ENCODE measurements around the gene TNKS1BP1. TPM values are rescaled to one million over a fixed set of nuclear protein-coding genes. Genes with fewer than 3 reads are reported as not detected.

The TNKS1BP1 gene
- total and polyA plus RNA-seq, 9 of the 15 experiments (the other 6 are each of a cell fraction or from before 2014, with no cell fraction given), result 1.1 to 47.2 (median 10.9) TPM

DNA sequence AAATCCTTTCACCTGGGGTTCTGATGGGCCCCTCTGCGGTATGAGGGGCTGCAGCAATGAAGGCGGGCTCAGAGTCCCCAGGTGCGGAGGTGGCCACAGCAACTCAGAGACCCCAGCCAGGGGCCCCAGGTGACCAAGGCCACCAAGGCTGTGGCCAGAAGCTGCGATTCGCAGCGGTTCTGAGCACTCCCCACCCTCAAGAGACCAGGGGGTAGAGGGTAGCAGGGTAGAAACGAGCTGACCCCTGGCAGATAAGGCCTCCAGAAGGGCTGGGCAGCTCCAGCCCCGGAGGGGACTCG lies 948 bp downstream of the TNKS1BP1 start:
- peaks cover 7% of the 10 kb centered on the region for H3K9me1 ChIP-seq (ENCODE audit: control insufficient read depth, insufficient read depth, low read length)
- H3K9ac ChIP-seq (ENCODE audit: insufficient read depth in 1 of 2, low read depth in 2 of 2, low read length in 2 of 2), result peak overlapping the region; percentile 72 to 96
- H3K9me3 ChIP-seq (replicated peaks; ENCODE audit: control insufficient read depth, insufficient read depth, low read depth, low read length), result no peaks in the 10 kb centered on the region
- DNase-seq (ENCODE audit: extremely low read depth in 1 of 4, low spot score in 3 of 4) (no peak), FAIRE-seq (no peak), ATAC-seq (no peak)
- no peaks in the 10 kb centered on the region for H3K27me3 ChIP-seq (ENCODE audit: control insufficient read depth in 2 of 2, insufficient read depth in 2 of 2, low read length in 2 of 2)
- intact Hi-C loops (cut with micrococcal nuclease), result no loop called here
- H3K4me1 ChIP-seq (replicated peaks in 1 of 2; ENCODE audit: control insufficient read depth in 2 of 2, insufficient read depth in 2 of 2, low read length in 2 of 2), result peaks cover 47 to 58% of the 10 kb centered on the region in 2 experiments
- no TSS peak for BruUV-seq (replicated peaks)
- H3K4me3 ChIP-seq, result peak overlapping the region; percentile 60
- peak overlapping the region; percentile 44 for H2AFZ ChIP-seq (ENCODE audit: low read depth, low read length)
- peak overlapping the region; percentile 88 for H3K27ac ChIP-seq (ENCODE audit: extremely low read depth, low read depth, low read length)
- in situ Hi-C loops (cut with MboI), result no loop called here
- CTCF ChIA-PET (ENCODE audit: low intra/inter-chr PET ratio), result no interaction called here
- peaks cover 7% of the 10 kb centered on the region for H4K20me1 ChIP-seq (replicated peaks; ENCODE audit: control insufficient read depth, insufficient read depth, low read length)
- WGBS (ENCODE audit: insufficient coverage, low coverage, missing lambda C conversion rate), result 14% methylated on average over 9 of the region's 9 CpGs
- peak overlapping the region; percentile 78 for H3K4me2 ChIP-seq (ENCODE audit: insufficient read depth, low read length)
- POLR2A ChIA-PET, result interaction anchor here (0.7 to 6.3 kb wide), 2 partner anchors 10 to 11 kb away, joined by 3 to 68 read pairs; no protein-coding TSS in a partner anchor
- peaks cover 57% of the 10 kb centered on the region for H3K36me3 ChIP-seq (ENCODE audit: control insufficient read depth, insufficient read depth, low read length)
- H3K79me2 ChIP-seq (ENCODE audit: control insufficient read depth, insufficient read depth, low read length), result peaks cover 39% of the 10 kb centered on the region
- TF ChIP-seq, protein P1, sequence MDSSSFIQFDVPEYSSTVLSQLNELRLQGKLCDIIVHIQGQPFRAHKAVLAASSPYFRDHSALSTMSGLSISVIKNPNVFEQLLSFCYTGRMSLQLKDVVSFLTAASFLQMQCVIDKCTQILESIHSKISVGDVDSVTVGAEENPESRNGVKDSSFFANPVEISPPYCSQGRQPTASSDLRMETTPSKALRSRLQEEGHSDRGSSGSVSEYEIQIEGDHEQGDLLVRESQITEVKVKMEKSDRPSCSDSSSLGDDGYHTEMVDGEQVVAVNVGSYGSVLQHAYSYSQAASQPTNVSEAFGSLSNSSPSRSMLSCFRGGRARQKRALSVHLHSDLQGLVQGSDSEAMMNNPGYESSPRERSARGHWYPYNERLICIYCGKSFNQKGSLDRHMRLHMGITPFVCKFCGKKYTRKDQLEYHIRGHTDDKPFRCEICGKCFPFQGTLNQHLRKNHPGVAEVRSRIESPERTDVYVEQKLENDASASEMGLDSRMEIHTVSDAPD (CRISPR knock-in tag; IDR thresholded peaks at IDR 0.05), result no peak
- TF ChIP-seq, protein P2, sequence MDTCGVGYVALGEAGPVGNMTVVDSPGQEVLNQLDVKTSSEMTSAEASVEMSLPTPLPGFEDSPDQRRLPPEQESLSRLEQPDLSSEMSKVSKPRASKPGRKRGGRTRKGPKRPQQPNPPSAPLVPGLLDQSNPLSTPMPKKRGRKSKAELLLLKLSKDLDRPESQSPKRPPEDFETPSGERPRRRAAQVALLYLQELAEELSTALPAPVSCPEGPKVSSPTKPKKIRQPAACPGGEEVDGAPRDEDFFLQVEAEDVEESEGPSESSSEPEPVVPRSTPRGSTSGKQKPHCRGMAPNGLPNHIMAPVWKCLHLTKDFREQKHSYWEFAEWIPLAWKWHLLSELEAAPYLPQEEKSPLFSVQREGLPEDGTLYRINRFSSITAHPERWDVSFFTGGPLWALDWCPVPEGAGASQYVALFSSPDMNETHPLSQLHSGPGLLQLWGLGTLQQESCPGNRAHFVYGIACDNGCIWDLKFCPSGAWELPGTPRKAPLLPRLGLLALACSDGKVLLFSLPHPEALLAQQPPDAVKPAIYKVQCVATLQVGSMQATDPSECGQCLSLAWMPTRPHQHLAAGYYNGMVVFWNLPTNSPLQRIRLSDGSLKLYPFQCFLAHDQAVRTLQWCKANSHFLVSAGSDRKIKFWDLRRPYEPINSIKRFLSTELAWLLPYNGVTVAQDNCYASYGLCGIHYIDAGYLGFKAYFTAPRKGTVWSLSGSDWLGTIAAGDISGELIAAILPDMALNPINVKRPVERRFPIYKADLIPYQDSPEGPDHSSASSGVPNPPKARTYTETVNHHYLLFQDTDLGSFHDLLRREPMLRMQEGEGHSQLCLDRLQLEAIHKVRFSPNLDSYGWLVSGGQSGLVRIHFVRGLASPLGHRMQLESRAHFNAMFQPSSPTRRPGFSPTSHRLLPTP (IDR thresholded peaks at IDR 0.05; ENCODE audit: borderline replicate concordance, extremely low read depth, insufficient read length), result no peak
- TF ChIP-seq, protein P3, sequence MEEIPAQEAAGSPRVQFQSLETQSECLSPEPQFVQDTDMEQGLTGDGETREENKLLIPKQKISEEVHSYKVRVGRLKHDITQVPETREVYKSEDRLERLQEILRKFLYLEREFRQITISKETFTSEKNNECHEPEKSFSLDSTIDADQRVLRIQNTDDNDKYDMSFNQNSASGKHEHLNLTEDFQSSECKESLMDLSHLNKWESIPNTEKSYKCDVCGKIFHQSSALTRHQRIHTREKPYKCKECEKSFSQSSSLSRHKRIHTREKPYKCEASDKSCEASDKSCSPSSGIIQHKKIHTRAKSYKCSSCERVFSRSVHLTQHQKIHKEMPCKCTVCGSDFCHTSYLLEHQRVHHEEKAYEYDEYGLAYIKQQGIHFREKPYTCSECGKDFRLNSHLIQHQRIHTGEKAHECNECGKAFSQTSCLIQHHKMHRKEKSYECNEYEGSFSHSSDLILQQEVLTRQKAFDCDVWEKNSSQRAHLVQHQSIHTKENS (CRISPR knock-in tag; IDR thresholded peaks at IDR 0.05), result no peak
- no peak for TF ChIP-seq TEAD1 (CRISPR knock-in tag; IDR thresholded peaks at IDR 0.05)
- TF ChIP-seq, protein P4, sequence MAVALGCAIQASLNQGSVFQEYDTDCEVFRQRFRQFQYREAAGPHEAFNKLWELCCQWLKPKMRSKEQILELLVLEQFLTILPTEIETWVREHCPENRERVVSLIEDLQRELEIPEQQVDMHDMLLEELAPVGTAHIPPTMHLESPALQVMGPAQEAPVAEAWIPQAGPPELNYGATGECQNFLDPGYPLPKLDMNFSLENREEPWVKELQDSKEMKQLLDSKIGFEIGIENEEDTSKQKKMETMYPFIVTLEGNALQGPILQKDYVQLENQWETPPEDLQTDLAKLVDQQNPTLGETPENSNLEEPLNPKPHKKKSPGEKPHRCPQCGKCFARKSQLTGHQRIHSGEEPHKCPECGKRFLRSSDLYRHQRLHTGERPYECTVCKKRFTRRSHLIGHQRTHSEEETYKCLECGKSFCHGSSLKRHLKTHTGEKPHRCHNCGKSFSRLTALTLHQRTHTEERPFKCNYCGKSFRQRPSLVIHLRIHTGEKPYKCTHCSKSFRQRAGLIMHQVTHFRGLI (CRISPR knock-in tag; IDR thresholded peaks at IDR 0.05), result no peak
- TF ChIP-seq ZNF79 (CRISPR knock-in tag; IDR thresholded peaks at IDR 0.05; ENCODE audit: low read depth), result no peak
- no peak for TF ChIP-seq ZC3H4 (CRISPR knock-in tag; IDR thresholded peaks at IDR 0.05; ENCODE audit: borderline replicate concordance)
- TF ChIP-seq, protein P5, sequence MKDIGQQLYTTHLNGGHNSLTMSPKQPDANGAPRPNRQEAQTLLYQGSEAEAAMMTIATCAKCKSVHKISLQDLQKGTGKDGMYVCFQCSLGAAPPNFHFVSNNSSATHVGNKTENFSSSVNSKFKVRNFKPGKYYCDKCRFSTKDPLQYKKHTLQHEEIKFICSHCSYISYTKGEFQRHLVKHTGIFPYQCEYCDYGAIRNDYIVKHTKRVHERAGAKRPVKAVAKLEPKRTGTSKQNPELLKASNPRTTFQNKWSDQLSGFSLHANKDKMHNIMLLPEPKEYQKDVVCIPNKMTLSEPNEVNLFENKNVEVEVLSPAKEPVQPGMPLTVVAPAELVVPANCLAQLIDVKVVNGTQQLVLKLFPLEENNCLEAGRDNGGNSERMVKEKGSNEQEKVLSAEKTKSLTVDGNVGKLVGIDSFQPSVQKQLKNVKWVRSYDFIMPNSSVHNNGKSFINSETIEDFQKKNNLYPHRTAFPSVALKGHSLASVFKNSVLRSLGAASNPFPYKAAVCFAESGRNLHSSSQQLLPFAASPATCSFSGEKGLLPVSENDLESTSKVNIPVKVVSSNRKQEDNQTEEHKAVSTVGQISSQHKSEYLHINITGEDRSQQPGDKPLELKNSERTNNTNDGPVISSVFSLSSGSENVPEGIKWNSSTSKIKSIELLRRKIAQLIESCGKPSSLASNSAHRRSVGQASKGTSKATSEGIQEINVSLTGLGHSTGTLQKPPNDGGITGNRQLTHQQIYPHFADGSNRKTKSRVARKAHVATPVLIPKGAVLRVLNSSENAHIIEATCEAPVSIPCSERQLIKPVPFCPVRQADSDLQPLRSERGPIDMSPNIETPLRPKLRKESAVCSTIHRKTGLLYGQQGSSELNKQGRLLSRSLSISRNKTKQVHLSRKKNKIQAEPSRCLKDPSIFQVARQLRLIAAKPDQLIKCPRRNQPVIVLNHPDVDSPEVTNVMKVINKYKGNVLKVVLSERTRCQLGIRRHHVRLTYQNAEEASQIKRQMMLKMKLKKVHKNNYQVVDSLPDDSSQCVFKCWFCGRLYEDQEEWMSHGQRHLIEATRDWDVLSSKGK (CRISPR knock-in tag; IDR thresholded peaks at IDR 0.05), result no peak
- TF ChIP-seq RBFOX2 (IDR thresholded peaks at IDR 0.05; ENCODE audit: low read depth, low read length), result peak; percentile 57; the same call in 1 of the 2 replicates
- TF ChIP-seq GABPB1 (CRISPR knock-in tag; IDR thresholded peaks at IDR 0.05), result no peak
- no peak for TF ChIP-seq MEIS2 (IDR thresholded peaks at IDR 0.05; ENCODE audit: partially characterized antibody)

Data from K562 (cell line).